IPS DF 4.7 (cell line): Measurements from ENCODE around the gene TJP1.
"Not testable (repeated sequence)": the region's sequence is repeated elsewhere in the genome, so short reads cannot be mapped to it uniquely, and the experiment has no call there.

ENCODE experiments used
- DNase-seq: peaks from one replicate; pipeline ENCODE4 v3.0.0-alpha.2; 2013; ENCODE audit warnings: low spot score; ENCODE audit errors: extremely low read depth

TJP1 gene

GRCh38 chr15:29756358-29757267, 65.7 kb downstream of the TJP1 start:
- DNase-seq = no peak

- not testable (repeated sequence) for DNase-seq
These were observed 68.3 kb downstream of the TJP1 start for GRCh38 chr15:29754009-29754408.

GRCh38 chr15:29753506-29753905, 68.8 kb downstream of the TJP1 start:
- DNase-seq = no peak

GRCh38 chr15:29750754-29751153, 71.5 kb downstream of the TJP1 start:
- no peak for DNase-seq

GRCh38 chr15:29749365-29750086, 72.7 kb downstream of the TJP1 start:
- DNase-seq = no peak

GRCh38 chr15:29747837-29748417, 74.3 kb downstream of the TJP1 start:
- no peak for DNase-seq

- DNase-seq = no peak
These were observed 78.8 kb downstream of the TJP1 start for GRCh38 chr15:29743475-29743874.

- no peak for DNase-seq
These were observed 81.5 kb downstream of the TJP1 start for GRCh38 chr15:29740692-29741311.

GRCh38 chr15:29736744-29737020, 85.6 kb downstream of the TJP1 start:
- DNase-seq = no peak

GRCh38 chr15:29736012-29736743, 86.1 kb downstream of the TJP1 start:
- DNase-seq = no peak

- no peak for DNase-seq
These were observed 87.2 kb downstream of the TJP1 start for GRCh38 chr15:29734917-29735572.

- DNase-seq = no peak
These were observed 90.4 kb downstream of the TJP1 start for GRCh38 chr15:29731865-29732264.

- DNase-seq = not testable (repeated sequence)
These were observed 91.8 kb downstream of the TJP1 start for GRCh38 chr15:29730471-29730870.

- DNase-seq = no peak
These were observed 93.8 kb downstream of the TJP1 start for GRCh38 chr15:29728418-29728817.

- no peak for DNase-seq
These were observed 94.4 kb downstream of the TJP1 start for GRCh38 chr15:29727871-29728270.

GRCh38 chr15:29726553-29726952, 95.7 kb downstream of the TJP1 start:
- no peak for DNase-seq

GRCh38 chr15:29724026-29724425, 98.2 kb downstream of the TJP1 start:
- DNase-seq = no peak

- no peak for DNase-seq
These were observed 108.5 kb downstream of the TJP1 start for GRCh38 chr15:29713784-29714183.

- DNase-seq = no peak
These were observed 110.0 kb downstream of the TJP1 start for GRCh38 chr15:29712149-29712885.

GRCh38 chr15:29711531-29711930, 110.7 kb downstream of the TJP1 start:
- no peak for DNase-seq
